Measurements from ENCODE around the gene ANKRD28.

The ANKRD28 gene

DNA sequence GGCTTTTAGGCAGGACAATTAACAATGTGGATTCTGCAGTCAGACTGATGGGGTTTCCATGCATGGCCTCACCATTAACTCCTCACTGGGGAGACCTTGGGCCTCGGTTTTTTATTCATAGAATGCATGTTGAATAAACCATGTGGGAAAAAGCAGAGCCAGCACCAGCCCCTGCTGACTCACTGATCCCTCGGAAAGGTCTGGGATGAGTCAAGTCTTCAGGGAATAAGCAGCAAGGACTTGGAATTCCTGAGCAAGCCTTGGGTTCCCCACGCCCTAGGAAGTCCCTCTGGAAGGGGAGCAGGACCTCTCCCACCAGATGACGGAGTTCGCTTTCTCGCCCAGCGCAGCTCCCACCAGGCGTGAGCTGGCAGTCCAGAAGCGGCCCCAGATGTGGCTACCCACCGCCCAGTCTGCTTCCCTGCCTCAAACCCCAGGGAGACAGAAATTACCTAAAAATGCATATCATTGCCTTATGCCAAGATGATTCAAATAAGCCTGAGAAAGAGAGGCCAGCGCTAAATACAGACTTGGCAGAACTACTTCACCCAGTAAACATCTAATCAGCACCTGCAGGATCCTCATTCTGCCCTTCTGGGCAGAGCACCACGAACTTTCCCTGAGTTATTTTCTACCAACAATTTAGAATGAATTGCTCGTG lies 150.8 kb downstream of the ANKRD28 start:
- no peaks in the 10 kb centered on the region for H3K9me2 ChIP-seq (replicated peaks; ENCODE audit: low read depth, low read length)
- H3K79me2 ChIP-seq (ENCODE audit: insufficient read depth, low read length), result no peaks in the 10 kb centered on the region
- peak overlapping the region; percentile 68 for H3K4me2 ChIP-seq (ENCODE audit: low read depth, low read length, poor library complexity, severe bottlenecking)
- H3K9me3 ChIP-seq (ENCODE audit: insufficient read depth, low read depth, low read length), result no peaks in the 10 kb centered on the region
- H3K9ac ChIP-seq (ENCODE audit: low read depth, low read length, poor library complexity, severe bottlenecking), result no peak overlapping the region
- H3F3A ChIP-seq (ENCODE audit: low read depth), result peaks cover 5% of the 10 kb centered on the region; the same call in 1 of the 2 replicates
- H2AFZ ChIP-seq (ENCODE audit: low read length), result no peak overlapping the region
- no peaks in the 10 kb centered on the region for H3K36me3 ChIP-seq (ENCODE audit: insufficient read depth, low read length)
- H3K4me1 ChIP-seq (ENCODE audit: insufficient read depth, low read length, poor library complexity, severe bottlenecking), result peaks cover 20% of the 10 kb centered on the region
- TF ChIP-seq EZH2phosphoT487 (IDR thresholded peaks at IDR 0.05; ENCODE audit: borderline replicate concordance), result no peak
- TF ChIP-seq, protein P1, sequence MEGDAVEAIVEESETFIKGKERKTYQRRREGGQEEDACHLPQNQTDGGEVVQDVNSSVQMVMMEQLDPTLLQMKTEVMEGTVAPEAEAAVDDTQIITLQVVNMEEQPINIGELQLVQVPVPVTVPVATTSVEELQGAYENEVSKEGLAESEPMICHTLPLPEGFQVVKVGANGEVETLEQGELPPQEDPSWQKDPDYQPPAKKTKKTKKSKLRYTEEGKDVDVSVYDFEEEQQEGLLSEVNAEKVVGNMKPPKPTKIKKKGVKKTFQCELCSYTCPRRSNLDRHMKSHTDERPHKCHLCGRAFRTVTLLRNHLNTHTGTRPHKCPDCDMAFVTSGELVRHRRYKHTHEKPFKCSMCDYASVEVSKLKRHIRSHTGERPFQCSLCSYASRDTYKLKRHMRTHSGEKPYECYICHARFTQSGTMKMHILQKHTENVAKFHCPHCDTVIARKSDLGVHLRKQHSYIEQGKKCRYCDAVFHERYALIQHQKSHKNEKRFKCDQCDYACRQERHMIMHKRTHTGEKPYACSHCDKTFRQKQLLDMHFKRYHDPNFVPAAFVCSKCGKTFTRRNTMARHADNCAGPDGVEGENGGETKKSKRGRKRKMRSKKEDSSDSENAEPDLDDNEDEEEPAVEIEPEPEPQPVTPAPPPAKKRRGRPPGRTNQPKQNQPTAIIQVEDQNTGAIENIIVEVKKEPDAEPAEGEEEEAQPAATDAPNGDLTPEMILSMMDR (conservative IDR thresholded peaks at IDR 0.05; ENCODE audit: low read length), result no peak
- peak overlapping the region; percentile 7 for H3K4me3 ChIP-seq (ENCODE audit: low read length, poor library complexity, severe bottlenecking)
- peaks cover 9% of the 10 kb centered on the region for H4K20me1 ChIP-seq (ENCODE audit: insufficient read depth, low read length, poor library complexity, severe bottlenecking)
- H3K27me3 ChIP-seq (ENCODE audit: insufficient read depth, low read length, poor library complexity, severe bottlenecking), result peaks cover 43% of the 10 kb centered on the region

DNA sequence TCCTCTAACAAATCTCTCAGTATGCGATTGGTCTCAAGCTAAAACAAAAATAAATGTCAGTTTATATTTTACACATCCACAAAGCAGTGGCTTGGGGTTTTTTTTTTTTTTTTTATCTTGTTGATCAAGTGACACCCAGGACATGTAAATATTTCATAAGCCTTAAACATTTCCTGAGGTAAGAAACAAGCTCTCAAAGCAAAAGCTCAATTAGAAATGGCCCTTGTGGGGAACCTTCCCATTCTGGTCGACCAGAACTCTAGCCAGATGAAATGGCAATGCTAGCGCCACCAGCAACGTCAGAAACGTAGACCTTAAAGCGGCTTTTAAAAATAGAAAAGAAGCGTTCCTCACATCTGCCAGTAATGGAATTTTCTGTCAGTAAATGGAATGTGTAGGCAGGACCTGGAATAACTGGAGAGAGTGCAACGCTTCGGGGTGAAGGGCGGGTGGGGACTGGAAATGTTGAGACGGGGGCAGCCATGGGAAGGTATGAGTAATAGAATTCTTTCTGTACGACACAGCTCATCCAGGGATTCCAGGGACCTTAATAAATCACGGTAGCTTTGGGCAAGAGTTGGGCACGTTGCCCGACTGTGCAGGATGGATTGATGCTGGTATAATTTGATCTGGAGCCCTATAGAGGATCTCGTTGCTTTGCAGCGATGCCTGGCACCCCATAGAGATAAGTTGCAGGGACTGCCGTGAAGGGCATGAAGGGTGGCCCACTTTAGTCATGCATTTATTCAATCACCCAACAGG lies 151.9 kb downstream of the ANKRD28 start:
- Histone ChIP-seq H3K4me2 (ENCODE audit: low read depth, low read length, poor library complexity, severe bottlenecking) (no peak overlapping the region), H3F3A (ENCODE audit: low read depth) (peaks cover 5% of the 10 kb centered on the region; the same call in 1 of the 2 replicates), H3K4me1 (ENCODE audit: insufficient read depth, low read length, poor library complexity, severe bottlenecking) (peaks cover 20% of the 10 kb centered on the region), H3K9me3 (ENCODE audit: insufficient read depth, low read depth, low read length) (no peaks in the 10 kb centered on the region), H3K36me3 (ENCODE audit: insufficient read depth, low read length) (no peaks in the 10 kb centered on the region), H3K9ac (ENCODE audit: low read depth, low read length, poor library complexity, severe bottlenecking) (no peak overlapping the region), H2AFZ (ENCODE audit: low read length) (no peak overlapping the region), H3K9me2 (replicated peaks; ENCODE audit: low read depth, low read length) (no peaks in the 10 kb centered on the region), H3K27me3 (ENCODE audit: insufficient read depth, low read length, poor library complexity, severe bottlenecking) (peaks cover 36% of the 10 kb centered on the region), H4K20me1 (ENCODE audit: insufficient read depth, low read length, poor library complexity, severe bottlenecking) (peaks cover 9% of the 10 kb centered on the region), H3K79me2 (ENCODE audit: insufficient read depth, low read length) (no peaks in the 10 kb centered on the region), H3K4me3 (ENCODE audit: low read length, poor library complexity, severe bottlenecking) (no peak overlapping the region)
- TF ChIP-seq EZH2phosphoT487 (IDR thresholded peaks at IDR 0.05; ENCODE audit: borderline replicate concordance), result no peak
- TF ChIP-seq, protein P1 (conservative IDR thresholded peaks at IDR 0.05; ENCODE audit: low read length), result no peak

DNA sequence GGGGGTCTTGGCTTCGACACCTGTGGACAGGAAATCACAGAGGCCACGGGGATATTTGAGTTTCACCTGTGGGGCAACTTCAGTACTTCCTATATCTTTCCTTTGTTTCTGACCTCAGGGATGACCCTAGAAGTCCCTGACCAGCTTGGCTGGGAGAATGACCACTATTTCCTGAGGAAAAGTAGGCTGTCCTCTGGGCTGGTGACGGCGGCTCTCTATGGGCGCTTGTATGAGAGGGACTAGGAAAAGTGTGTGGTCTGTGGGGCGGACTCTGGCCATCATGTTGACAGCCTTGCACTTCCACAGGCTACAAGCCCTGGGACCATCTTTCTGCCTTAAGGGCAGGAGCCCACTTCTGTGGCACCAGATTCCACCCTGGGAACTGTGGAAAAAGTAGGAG lies 152.5 kb downstream of the ANKRD28 start:
- Histone ChIP-seq H3K4me3 (ENCODE audit: low read length, poor library complexity, severe bottlenecking) (no peak overlapping the region), H3K79me2 (ENCODE audit: insufficient read depth, low read length) (no peaks in the 10 kb centered on the region), H3K9me3 (ENCODE audit: insufficient read depth, low read depth, low read length) (no peaks in the 10 kb centered on the region), H3K9me2 (replicated peaks; ENCODE audit: low read depth, low read length) (no peaks in the 10 kb centered on the region), H3K36me3 (ENCODE audit: insufficient read depth, low read length) (no peaks in the 10 kb centered on the region), H2AFZ (ENCODE audit: low read length) (no peak overlapping the region), H3K4me2 (ENCODE audit: low read depth, low read length, poor library complexity, severe bottlenecking) (no peak overlapping the region), H3K4me1 (ENCODE audit: insufficient read depth, low read length, poor library complexity, severe bottlenecking) (peaks cover 20% of the 10 kb centered on the region), H4K20me1 (ENCODE audit: insufficient read depth, low read length, poor library complexity, severe bottlenecking) (peaks cover 9% of the 10 kb centered on the region), H3K27me3 (ENCODE audit: insufficient read depth, low read length, poor library complexity, severe bottlenecking) (peaks cover 30% of the 10 kb centered on the region), H3K9ac (ENCODE audit: low read depth, low read length, poor library complexity, severe bottlenecking) (no peak overlapping the region), H3F3A (ENCODE audit: low read depth) (peaks cover 5% of the 10 kb centered on the region; the same call in 1 of the 2 replicates)
- TF ChIP-seq EZH2phosphoT487 (IDR thresholded peaks at IDR 0.05; ENCODE audit: borderline replicate concordance), result no peak
- TF ChIP-seq, protein P1 (conservative IDR thresholded peaks at IDR 0.05; ENCODE audit: low read length), result no peak
